Neural cell (in vitro differentiated cells): ENCODE measurements around the gene LRPPRC. TPM values are rescaled to one million over a fixed set of nuclear protein-coding genes. Genes with fewer than 3 reads are reported as not detected.

Experiments
- H2AFZ ChIP-seq: fragments of 200-600, 300-800 bp; sonication (generic), shearing (Covaris generic); 2 replicates; pipeline ENCODE4 v1.6.0; 2014; ENCODE audit warnings: low read depth, mild to moderate bottlenecking, antibody characterized with exemption, low read length, moderate library complexity
- H3F3A ChIP-seq: fragments of 200-600 bp; shearing (Covaris generic); 2 replicates; pipeline ENCODE4 v1.6.1; 2016; ENCODE audit warnings: mild to moderate bottlenecking, moderate library complexity, mixed read lengths, antibody characterized with exemption, low read length; ENCODE audit not compliant: insufficient read depth, poor library complexity, severe bottlenecking
- H3K27ac ChIP-seq: fragments of 200-600, 300-800 bp; sonication (generic), shearing (Covaris generic); 2 replicates; pipeline ENCODE4 v1.5.1; 2014; ENCODE audit warnings: mild to moderate bottlenecking, low read length, moderate library complexity
- H3K27me3 ChIP-seq: fragments of 300-800, 200-600 bp; sonication (generic), shearing (Covaris generic); 2 replicates; pipeline ENCODE4 v1.6.0; 2014; ENCODE audit warnings: mild to moderate bottlenecking, low read depth, low read length, moderate library complexity; ENCODE audit not compliant: insufficient read depth
- H3K36me3 ChIP-seq: fragments of 300-800, 200-600 bp; sonication (generic), shearing (Covaris generic); 2 replicates; pipeline ENCODE4 v1.5.1; 2014; ENCODE audit warnings: mild to moderate bottlenecking, antibody characterized with exemption, low read length, moderate library complexity; ENCODE audit not compliant: insufficient read depth
- H3K4me2 ChIP-seq: fragments of 300-800, 200-600 bp; sonication (generic), shearing (Covaris generic); 2 replicates; pipeline ENCODE4 v1.6.0; 2014; ENCODE audit warnings: mild to moderate bottlenecking, low read length
- H3K4me3 ChIP-seq: fragments of 300-800, 200-600 bp; sonication (generic), shearing (Covaris generic); 2 replicates; pipeline ENCODE4 v1.5.1; 2014; ENCODE audit warnings: mild to moderate bottlenecking, low read length, moderate library complexity
- H3K79me2 ChIP-seq: fragments of 200-600 bp; shearing (Covaris generic); replicated peaks from 2 replicates; pipeline ENCODE4 v1.6.0; 2014; ENCODE audit warnings: mild to moderate bottlenecking, low read length, moderate library complexity; ENCODE audit not compliant: insufficient read depth
- H3K9ac ChIP-seq: fragments of 300-800, 200-600 bp; sonication (generic), shearing (Covaris generic); 2 replicates; pipeline ENCODE4 v1.6.1; 2016; ENCODE audit warnings: mild to moderate bottlenecking, low read length, mixed read lengths
- H3K9me2 ChIP-seq: fragments of 200-600 bp; shearing (Covaris generic); 2 replicates; pipeline ENCODE4 v1.6.1; 2016; ENCODE audit warnings: mild to moderate bottlenecking, low read length, mixed read lengths; ENCODE audit not compliant: insufficient read depth
- H3K9me3 ChIP-seq: fragments of 200-600, 300-800 bp; sonication (generic), shearing (Covaris generic); 2 replicates; pipeline ENCODE4 v1.6.1; 2016; ENCODE audit warnings: mild to moderate bottlenecking, mixed run types, low read length, moderate library complexity, mixed read lengths
- H4K20me1 ChIP-seq: fragments of 200-600 bp; shearing (Covaris generic); 2 replicates; pipeline ENCODE4 v1.6.1; 2016; ENCODE audit warnings: mild to moderate bottlenecking, mixed run types; ENCODE audit not compliant: insufficient read depth
- EP300 ChIP-seq: fragments of 450-650 bp; conservative IDR thresholded peaks from 2 replicates; pipeline ENCODE4 v1.6.1; 2014; ENCODE audit warnings: antibody characterized with exemption, mild to moderate bottlenecking, moderate library complexity; ENCODE audit not compliant: poor library complexity, severe bottlenecking
- EZH2 ChIP-seq: fragments of 200-600, 300-800 bp; shearing (Covaris generic), sonication (generic); IDR thresholded peaks from 2 replicates; pipeline ENCODE4 v1.6.1; 2014; ENCODE audit warnings: antibody characterized with exemption, low read length, borderline replicate concordance, mild to moderate bottlenecking; ENCODE audit not compliant: insufficient read depth, poor library complexity, severe bottlenecking
- MXI1 ChIP-seq: fragments of 450-650 bp; conservative IDR thresholded peaks from 2 replicates; pipeline ENCODE4 v1.6.1; 2014; ENCODE audit warnings: antibody characterized with exemption, mild to moderate bottlenecking; ENCODE audit not compliant: poor library complexity, severe bottlenecking
- POLR2AphosphoS5 ChIP-seq: IDR thresholded peaks from 2 replicates; pipeline ENCODE4 v1.6.1; 2012
- RAD21 ChIP-seq: fragments of 450-650 bp; conservative IDR thresholded peaks from 2 replicates; pipeline ENCODE4 v1.6.1; 2014; ENCODE audit warnings: antibody characterized with exemption, mild to moderate bottlenecking, moderate library complexity
- SMC3 ChIP-seq: fragments of 450-650 bp; conservative IDR thresholded peaks from 2 replicates; pipeline ENCODE4 v1.6.1; 2014; ENCODE audit warnings: antibody characterized with exemption, mild to moderate bottlenecking, moderate library complexity; ENCODE audit not compliant: poor library complexity
- TAF1 ChIP-seq: IDR thresholded peaks from 2 replicates; pipeline ENCODE4 v1.6.1; 2012; ENCODE audit warnings: low read depth
- polyA plus RNA-seq: library from polyadenylated mRNA; depleted of rRNA; stranded (reverse); fragments of >200 nt; gene quantifications from 2 replicates; pipeline ENCODE4 v1.2.3, GENCODE V29; 2014
- TF ChIP-seq, protein P1 (sequence below): fragments of 450-650 bp; IDR thresholded peaks from 2 replicates; pipeline ENCODE4 v1.5.1; 2014; ENCODE audit warnings: antibody characterized with exemption, mild to moderate bottlenecking, moderate library complexity; ENCODE audit not compliant: poor library complexity, severe bottlenecking
- TF ChIP-seq, protein P2 (sequence below): IDR thresholded peaks from 2 replicates; pipeline ENCODE4 v1.6.1; 2012; ENCODE audit warnings: borderline replicate concordance

LRPPRC gene
- polyA plus RNA-seq, 1 donor from 2014 or later: 63.1 TPM

DNA sequence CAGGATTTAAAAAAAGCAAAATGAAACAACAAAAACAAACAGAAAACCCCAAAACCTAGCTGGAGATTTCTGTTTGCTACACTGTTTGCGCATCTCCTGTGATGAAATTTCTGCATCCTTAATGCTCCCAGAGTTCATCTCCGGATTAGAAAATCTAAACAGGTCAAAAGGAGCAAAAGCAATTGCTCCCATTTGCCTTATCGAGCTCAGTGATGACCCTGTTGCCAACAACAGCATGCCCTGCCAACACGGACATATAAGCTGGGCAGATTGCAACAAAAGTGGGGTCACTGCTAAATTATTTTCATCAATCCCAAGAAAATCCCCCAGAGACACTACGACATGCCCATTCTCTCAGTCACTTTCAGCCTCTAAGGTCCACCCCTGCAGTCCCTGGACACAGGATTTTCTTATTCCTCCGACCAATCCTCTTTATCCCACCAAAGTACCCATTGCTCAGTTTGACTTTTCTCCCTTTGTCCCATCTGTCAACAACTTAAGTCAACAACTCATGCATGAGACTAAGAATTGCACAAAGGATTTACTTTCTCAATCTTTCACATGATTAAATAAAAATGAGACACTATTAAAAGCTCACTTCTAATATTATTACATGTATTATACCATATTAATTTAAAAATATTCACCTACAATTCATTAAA is 89.2 kb downstream of the LRPPRC start:
- Histone ChIP-seq H4K20me1 (no peaks in the 10 kb centered on the region), H2AFZ (no peak overlapping the region), H3K27ac (peak overlapping the region; percentile 14), H3K4me2 (no peak overlapping the region), H3K79me2 (no peaks in the 10 kb centered on the region), H3K9me2 (no peaks in the 10 kb centered on the region), H3K9ac (no peak overlapping the region), H3F3A (no peaks in the 10 kb centered on the region), H3K36me3 (no peaks in the 10 kb centered on the region), H3K9me3 (no peaks in the 10 kb centered on the region), H3K4me3 (no peak overlapping the region), H3K27me3 (no peaks in the 10 kb centered on the region)
- TF ChIP-seq, protein P1, sequence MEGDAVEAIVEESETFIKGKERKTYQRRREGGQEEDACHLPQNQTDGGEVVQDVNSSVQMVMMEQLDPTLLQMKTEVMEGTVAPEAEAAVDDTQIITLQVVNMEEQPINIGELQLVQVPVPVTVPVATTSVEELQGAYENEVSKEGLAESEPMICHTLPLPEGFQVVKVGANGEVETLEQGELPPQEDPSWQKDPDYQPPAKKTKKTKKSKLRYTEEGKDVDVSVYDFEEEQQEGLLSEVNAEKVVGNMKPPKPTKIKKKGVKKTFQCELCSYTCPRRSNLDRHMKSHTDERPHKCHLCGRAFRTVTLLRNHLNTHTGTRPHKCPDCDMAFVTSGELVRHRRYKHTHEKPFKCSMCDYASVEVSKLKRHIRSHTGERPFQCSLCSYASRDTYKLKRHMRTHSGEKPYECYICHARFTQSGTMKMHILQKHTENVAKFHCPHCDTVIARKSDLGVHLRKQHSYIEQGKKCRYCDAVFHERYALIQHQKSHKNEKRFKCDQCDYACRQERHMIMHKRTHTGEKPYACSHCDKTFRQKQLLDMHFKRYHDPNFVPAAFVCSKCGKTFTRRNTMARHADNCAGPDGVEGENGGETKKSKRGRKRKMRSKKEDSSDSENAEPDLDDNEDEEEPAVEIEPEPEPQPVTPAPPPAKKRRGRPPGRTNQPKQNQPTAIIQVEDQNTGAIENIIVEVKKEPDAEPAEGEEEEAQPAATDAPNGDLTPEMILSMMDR: no peak
- TF ChIP-seq MXI1 (no peak), SMC3 (no peak), POLR2AphosphoS5 (no peak), RAD21 (no peak), EP300 (no peak), EZH2 (no peak), TAF1 (no peak)
- TF ChIP-seq, protein P2, sequence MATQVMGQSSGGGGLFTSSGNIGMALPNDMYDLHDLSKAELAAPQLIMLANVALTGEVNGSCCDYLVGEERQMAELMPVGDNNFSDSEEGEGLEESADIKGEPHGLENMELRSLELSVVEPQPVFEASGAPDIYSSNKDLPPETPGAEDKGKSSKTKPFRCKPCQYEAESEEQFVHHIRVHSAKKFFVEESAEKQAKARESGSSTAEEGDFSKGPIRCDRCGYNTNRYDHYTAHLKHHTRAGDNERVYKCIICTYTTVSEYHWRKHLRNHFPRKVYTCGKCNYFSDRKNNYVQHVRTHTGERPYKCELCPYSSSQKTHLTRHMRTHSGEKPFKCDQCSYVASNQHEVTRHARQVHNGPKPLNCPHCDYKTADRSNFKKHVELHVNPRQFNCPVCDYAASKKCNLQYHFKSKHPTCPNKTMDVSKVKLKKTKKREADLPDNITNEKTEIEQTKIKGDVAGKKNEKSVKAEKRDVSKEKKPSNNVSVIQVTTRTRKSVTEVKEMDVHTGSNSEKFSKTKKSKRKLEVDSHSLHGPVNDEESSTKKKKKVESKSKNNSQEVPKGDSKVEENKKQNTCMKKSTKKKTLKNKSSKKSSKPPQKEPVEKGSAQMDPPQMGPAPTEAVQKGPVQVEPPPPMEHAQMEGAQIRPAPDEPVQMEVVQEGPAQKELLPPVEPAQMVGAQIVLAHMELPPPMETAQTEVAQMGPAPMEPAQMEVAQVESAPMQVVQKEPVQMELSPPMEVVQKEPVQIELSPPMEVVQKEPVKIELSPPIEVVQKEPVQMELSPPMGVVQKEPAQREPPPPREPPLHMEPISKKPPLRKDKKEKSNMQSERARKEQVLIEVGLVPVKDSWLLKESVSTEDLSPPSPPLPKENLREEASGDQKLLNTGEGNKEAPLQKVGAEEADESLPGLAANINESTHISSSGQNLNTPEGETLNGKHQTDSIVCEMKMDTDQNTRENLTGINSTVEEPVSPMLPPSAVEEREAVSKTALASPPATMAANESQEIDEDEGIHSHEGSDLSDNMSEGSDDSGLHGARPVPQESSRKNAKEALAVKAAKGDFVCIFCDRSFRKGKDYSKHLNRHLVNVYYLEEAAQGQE: no peak

DNA sequence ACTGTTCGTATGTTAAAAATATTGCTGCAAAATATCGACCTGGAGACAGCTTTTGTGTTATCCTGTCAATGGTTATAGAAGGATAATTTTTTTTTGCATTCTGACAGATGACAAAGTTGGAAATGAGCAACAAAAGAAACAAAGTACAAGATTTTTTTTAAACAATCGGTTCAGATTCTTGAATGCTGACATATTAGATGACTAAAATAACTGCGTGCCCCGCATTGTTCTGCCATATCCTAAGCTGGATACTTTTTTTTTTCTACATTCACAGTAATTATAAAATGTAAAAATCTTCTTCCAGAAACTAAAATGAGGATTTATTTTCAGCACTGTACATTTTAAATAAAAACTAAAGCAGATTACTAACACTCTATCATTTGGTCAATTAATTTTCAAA is 89.9 kb downstream of the LRPPRC start:
- H3K36me3 ChIP-seq: peaks cover 4% of the 10 kb centered on the region
- H3K9me2 ChIP-seq: no peaks in the 10 kb centered on the region
- H3K79me2 ChIP-seq: no peaks in the 10 kb centered on the region
- no peaks in the 10 kb centered on the region for H3F3A ChIP-seq
- peak overlapping the region; percentile 17 for H3K9ac ChIP-seq
- H3K4me3 ChIP-seq: peak overlapping the region; percentile 46
- peak overlapping the region; percentile 14 for H3K27ac ChIP-seq
- no peaks in the 10 kb centered on the region for H3K27me3 ChIP-seq
- H2AFZ ChIP-seq: no peak overlapping the region
- TF ChIP-seq RAD21 (no peak), EP300 (peak; percentile 66)
- no peaks in the 10 kb centered on the region for H4K20me1 ChIP-seq
- no peaks in the 10 kb centered on the region for H3K9me3 ChIP-seq
- H3K4me2 ChIP-seq: peak overlapping the region; percentile 20
